Parathyroid adenoma (tissue), 2 donors: ENCODE results near the gene FAM72C.
"Not testable (repeated sequence)": the region's sequence is repeated elsewhere in the genome, so short reads cannot be mapped to it uniquely, and the experiment has no call there.

Source experiments
- H2AFZ ChIP-seq: fragments of 300-600 bp; sonication (generic); one replicate; pipeline ENCODE4 v1.7.0; 2017; ENCODE audit warnings: antibody characterized with exemption, mild to moderate bottlenecking
- H3K27ac ChIP-seq: fragments of 300-600 bp; sonication (generic); one replicate; pipeline ENCODE4 v1.7.0; 2017
- H3K27me3 ChIP-seq: fragments of 300-600 bp; sonication (generic); one replicate; pipeline ENCODE4 v1.7.0; 2017; ENCODE audit warnings: low read length; ENCODE audit not compliant: control insufficient read depth, insufficient read depth
- H3K36me3 ChIP-seq: fragments of 300-600 bp; sonication (generic); one replicate; pipeline ENCODE4 v1.7.0; 2017; ENCODE audit warnings: low read length; ENCODE audit not compliant: control insufficient read depth, insufficient read depth
- H3K4me1 ChIP-seq: fragments of 300-600 bp; sonication (generic); one replicate; pipeline ENCODE4 v1.7.0; 2017; ENCODE audit warnings: control low read depth
- H3K4me2 ChIP-seq: fragments of 300-600 bp; sonication (generic); one replicate; pipeline ENCODE4 v1.7.0; 2017; ENCODE audit warnings: low read length
- H3K4me3 ChIP-seq: fragments of 300-600 bp; sonication (generic); one replicate; pipeline ENCODE4 v1.7.0; 2017; ENCODE audit warnings: low read depth, low read length
- H3K79me2 ChIP-seq: fragments of 300-600 bp; sonication (generic); one replicate; pipeline ENCODE4 v1.7.0; 2017; ENCODE audit warnings: control low read depth
- H3K9ac ChIP-seq: fragments of 300-600 bp; sonication (generic); one replicate; pipeline ENCODE4 v1.7.0; 2017; ENCODE audit warnings: mild to moderate bottlenecking
- H3K9me3 ChIP-seq: fragments of 300-600 bp; sonication (generic); one replicate; pipeline ENCODE4 v1.7.0; 2017; ENCODE audit warnings: low read length; ENCODE audit not compliant: control insufficient read depth
- donor health status: primary hyperparathyroidism.

The FAM72C gene

GRCh38 chr1:143971924-143972700, at the start of gene FAM72C:
FAM72C (minus strand) TSS chr1:143971986; CDS start chr1:143971141, 845 bp downstream.
- not testable (repeated sequence) for H3K9me3 ChIP-seq, H3K4me1 ChIP-seq, H3K9ac ChIP-seq, H3K4me2 ChIP-seq, H3K27me3 ChIP-seq, H3K36me3 ChIP-seq, H3K79me2 ChIP-seq, H3K27ac ChIP-seq, H2AFZ ChIP-seq, H3K4me3 ChIP-seq

GRCh38 chr1:144020001-144020738, 48.4 kb upstream of the FAM72C start:
- not testable (repeated sequence) for H3K4me2 ChIP-seq, H3K9me3 ChIP-seq, H3K27ac ChIP-seq, H3K27me3 ChIP-seq, H3K79me2 ChIP-seq, H3K9ac ChIP-seq, H3K36me3 ChIP-seq, H2AFZ ChIP-seq, H3K4me3 ChIP-seq, H3K4me1 ChIP-seq

- H3K9me3 ChIP-seq, H3K4me1 ChIP-seq, H3K4me3 ChIP-seq: not testable (repeated sequence)
These were observed 47.3 kb upstream of the FAM72C start for GRCh38 chr1:144019101-144019500.

GRCh38 chr1:144015180-144015966, 43.6 kb upstream of the FAM72C start:
- not testable (repeated sequence) for H2AFZ ChIP-seq, H3K27ac ChIP-seq, H3K4me3 ChIP-seq, H3K9ac ChIP-seq, H3K36me3 ChIP-seq, H3K4me2 ChIP-seq, H3K79me2 ChIP-seq, H3K4me1 ChIP-seq, H3K9me3 ChIP-seq, H3K27me3 ChIP-seq

More at GRCh38 chr1:144019101-144019500, 47.3 kb upstream of the FAM72C start:
- not testable (repeated sequence) for H3K27ac ChIP-seq, H3K36me3 ChIP-seq, H3K79me2 ChIP-seq, H3K27me3 ChIP-seq, H3K9ac ChIP-seq, H3K4me2 ChIP-seq, H2AFZ ChIP-seq

GRCh38 chr1:144014528-144014927, 42.7 kb upstream of the FAM72C start:
- H3K27me3 ChIP-seq, H3K36me3 ChIP-seq, H3K4me2 ChIP-seq, H3K4me1 ChIP-seq, H3K27ac ChIP-seq, H3K4me3 ChIP-seq, H3K9ac ChIP-seq, H3K79me2 ChIP-seq, H3K9me3 ChIP-seq, H2AFZ ChIP-seq: not testable (repeated sequence)

GRCh38 chr1:144014121-144014520, 42.3 kb upstream of the FAM72C start:
- not testable (repeated sequence) for H3K4me1 ChIP-seq, H3K27me3 ChIP-seq, H2AFZ ChIP-seq, H3K4me2 ChIP-seq, H3K79me2 ChIP-seq, H3K4me3 ChIP-seq, H3K9ac ChIP-seq, H3K36me3 ChIP-seq, H3K27ac ChIP-seq, H3K9me3 ChIP-seq

- not testable (repeated sequence) for H3K4me2 ChIP-seq, H3K27ac ChIP-seq, H3K9me3 ChIP-seq, H3K4me3 ChIP-seq, H3K4me1 ChIP-seq, H3K9ac ChIP-seq, H3K79me2 ChIP-seq, H2AFZ ChIP-seq, H3K27me3 ChIP-seq, H3K36me3 ChIP-seq
These were observed 40.5 kb upstream of the FAM72C start for GRCh38 chr1:144012168-144012733.

- not testable (repeated sequence) for H3K79me2 ChIP-seq, H3K4me1 ChIP-seq, H3K4me2 ChIP-seq, H3K4me3 ChIP-seq, H3K27me3 ChIP-seq, H3K27ac ChIP-seq, H3K36me3 ChIP-seq, H2AFZ ChIP-seq, H3K9me3 ChIP-seq, H3K9ac ChIP-seq
These were observed 37.6 kb upstream of the FAM72C start for GRCh38 chr1:144009410-144009809.

- H3K9me3 ChIP-seq, H3K27ac ChIP-seq: not testable (repeated sequence)
These were observed 32.5 kb upstream of the FAM72C start for GRCh38 chr1:144004259-144004658.

GRCh38 chr1:144003306-144004029, 31.7 kb upstream of the FAM72C start:
- H3K9me3 ChIP-seq, H3K4me1 ChIP-seq, H3K36me3 ChIP-seq, H3K27me3 ChIP-seq, H2AFZ ChIP-seq, H3K27ac ChIP-seq, H3K79me2 ChIP-seq, H3K4me2 ChIP-seq, H3K4me3 ChIP-seq, H3K9ac ChIP-seq: not testable (repeated sequence)

More at GRCh38 chr1:144004259-144004658, 32.5 kb upstream of the FAM72C start:
- not testable (repeated sequence) for H3K27me3 ChIP-seq, H3K36me3 ChIP-seq, H3K79me2 ChIP-seq, H3K4me2 ChIP-seq, H3K4me1 ChIP-seq, H3K4me3 ChIP-seq, H2AFZ ChIP-seq, H3K9ac ChIP-seq
